HCT116 (cell line): ENCODE data around the gene LACRT. TPM values are rescaled to one million over a fixed set of nuclear protein-coding genes. Genes with fewer than 3 reads are reported as not detected.

Experiments used
- ATAC-seq: fragments of 200-7000 bp; cut with Tn5 transposase; 2 replicates; pipeline ENCODE4 v1.9.1; 2020; ENCODE audit warnings: mild to moderate bottlenecking, moderate library complexity
- BruUV-seq: library from RNA; stranded (reverse); fragments of 400-500 nt; replicated peaks from 2 replicates; lab custom pipeline; 2021; lab: Mats Ljungman, UMichigan
- CTCF ChIA-PET: fragments of 300-600 bp; sonication (Branson Sonifier 250); formaldehyde crosslinking; loops from one replicate; lab custom pipeline; 2021; ENCODE audit warnings: antibody characterized with exemption; lab: Charles Lee
- POLR2A ChIA-PET: fragments of 300-600, 350-600 bp; sonication (Branson Sonifier 250); formaldehyde crosslinking; loops from one replicate; lab custom pipeline; 2021; ENCODE audit warnings: antibody characterized with exemption; lab: Charles Lee
- RAD21 ChIA-PET, 2 experiments: fragments of 300-600 bp; sonication (Branson Sonifier 250); formaldehyde crosslinking; loops; one replicate each; lab custom pipeline; 2023; ENCODE audit warnings: low total read pairs in 2 of 2; ENCODE audit not compliant: uncharacterized antibody in 2 of 2, unreplicated experiment in 2 of 2, low non-redundant PET in 1 of 2; lab: Charles Lee
- DNase-seq: peaks from one replicate; pipeline ENCODE4 v3.0.0-alpha.2; 2010; ENCODE audit warnings: low read depth, low spot score
- H2AFZ ChIP-seq: fragments of 200-600 bp; shearing (Covaris generic), sonication (generic); 2 replicates; pipeline ENCODE4 v1.6.1; 2017; ENCODE audit warnings: low read depth, mixed run types, mixed read lengths, antibody characterized with exemption, low read length; ENCODE audit not compliant: poor library complexity, severe bottlenecking
- H3K27ac ChIP-seq: 2 replicates; pipeline ENCODE4 v1.5.1; 2012; ENCODE audit warnings: low read depth, low read length
- H3K27me3 ChIP-seq: fragments of 200-600 bp; sonication (generic); 2 replicates; pipeline ENCODE4 v1.6.1; 2016; ENCODE audit warnings: mixed run types, low read length, mixed read lengths; ENCODE audit not compliant: insufficient read depth
- H3K36me3 ChIP-seq, 2 experiments: fragments of 200-500 bp in 1 of 2; fragments of 200-600 bp in 1 of 2; sonication (Bioruptor generic) in 1 of 2; sonication (generic) in 1 of 2; 2 replicates each; pipeline versions ENCODE4 v1.5.1 to v1.6.1; 2014 to 2016; ENCODE audit warnings: low read length in 2 of 2, inconsistent platforms in 1 of 2, mixed read lengths in 1 of 2, mixed run types in 1 of 2; ENCODE audit not compliant: insufficient read depth in 2 of 2, control insufficient read depth in 1 of 2
- H3K4me1 ChIP-seq, 2 experiments: fragments of 200-600 bp in 1 of 2; sonication (generic) in 1 of 2; 2 replicates each; pipeline versions ENCODE4 v1.5.1 to v1.6.1; 2012 to 2017; ENCODE audit warnings: low read length in 2 of 2, inconsistent platforms in 1 of 2, mild to moderate bottlenecking in 1 of 2, mixed read lengths in 1 of 2, mixed run types in 1 of 2, moderate library complexity in 1 of 2; ENCODE audit not compliant: insufficient read depth in 2 of 2, control insufficient read depth in 1 of 2
- H3K4me2 ChIP-seq: fragments of 200-600 bp; sonication (generic); 2 replicates; pipeline ENCODE4 v1.6.1; 2017; ENCODE audit warnings: mixed run types, low read length, mixed read lengths
- H3K4me3 ChIP-seq, 2 experiments: fragments of 200-600 bp in 1 of 2; sonication (generic) in 1 of 2; replicated peaks in 1 of 2; 2 replicates each; pipeline ENCODE4 v1.5.1; 2011 to 2016; ENCODE audit warnings: low read length in 2 of 2, control low read depth in 1 of 2, low read depth in 1 of 2, mild to moderate bottlenecking in 1 of 2, mixed read lengths in 1 of 2, mixed run types in 1 of 2
- H3K79me2 ChIP-seq: fragments of 200-600 bp; sonication (generic); 2 replicates; pipeline ENCODE4 v1.6.1; 2017; ENCODE audit warnings: mild to moderate bottlenecking, mixed run types, low read length, moderate library complexity, mixed read lengths; ENCODE audit not compliant: insufficient read depth
- H3K9ac ChIP-seq: fragments of 200-600 bp; sonication (generic); 2 replicates; pipeline ENCODE4 v1.6.1; 2016; ENCODE audit warnings: low read length, mixed read lengths
- H3K9me2 ChIP-seq: fragments of 200-600 bp; sonication (generic), shearing (Covaris generic); 2 replicates; pipeline ENCODE4 v1.6.1; 2017; ENCODE audit warnings: mixed run types, mild to moderate bottlenecking, moderate library complexity; ENCODE audit not compliant: insufficient read depth
- H3K9me3 ChIP-seq, 2 experiments: fragments of 200-500 bp in 1 of 2; fragments of 200-600 bp in 1 of 2; sonication (Bioruptor generic) in 1 of 2; sonication (generic) in 1 of 2; 2 replicates each; pipeline ENCODE4 v1.6.1; 2014 to 2017; ENCODE audit warnings: low read length in 2 of 2, mixed read lengths in 2 of 2, inconsistent platforms in 1 of 2, low read depth in 1 of 2, mild to moderate bottlenecking in 1 of 2, mixed run types in 1 of 2, moderate library complexity in 1 of 2; ENCODE audit not compliant: control insufficient read depth in 1 of 2, insufficient read depth in 1 of 2
- H4K20me1 ChIP-seq: fragments of 200-600 bp; sonication (generic), shearing (Covaris generic); 2 replicates; pipeline ENCODE4 v1.6.1; 2017; ENCODE audit warnings: mixed run types, mild to moderate bottlenecking, moderate library complexity; ENCODE audit not compliant: insufficient read depth
- EGR1 ChIP-seq: IDR thresholded peaks from 2 replicates; pipeline ENCODE4 v1.6.1; 2012; ENCODE audit warnings: low read depth
- EZH2 ChIP-seq: fragments of 200-600 bp; sonication (generic); IDR thresholded peaks from 2 replicates; pipeline ENCODE4 v1.6.1; 2017; ENCODE audit warnings: antibody characterized with exemption, mixed run types
- EZH2phosphoT487 ChIP-seq: fragments of 200-600 bp; IDR thresholded peaks from 2 replicates; pipeline ENCODE4 v1.6.1; 2018; ENCODE audit warnings: antibody characterized with exemption, borderline replicate concordance
- FOSL1 ChIP-seq: IDR thresholded peaks from 2 replicates; pipeline ENCODE4 v1.6.1; 2012; ENCODE audit warnings: low read depth
- JUND ChIP-seq: IDR thresholded peaks from 2 replicates; pipeline ENCODE4 v1.6.1; 2012
- POLR2AphosphoS5 ChIP-seq: IDR thresholded peaks from 2 replicates; pipeline ENCODE4 v1.6.1; 2011; ENCODE audit warnings: mild to moderate bottlenecking, low read depth, low read length, moderate library complexity
- RAD21 ChIP-seq: IDR thresholded peaks from 2 replicates; pipeline ENCODE4 v1.6.1; 2012; ENCODE audit warnings: low read depth, mild to moderate bottlenecking
- SP1 ChIP-seq: IDR thresholded peaks from 2 replicates; pipeline ENCODE4 v1.6.1; 2012; ENCODE audit warnings: low read depth
- SRF ChIP-seq: IDR thresholded peaks from 2 replicates; pipeline ENCODE4 v1.6.1; 2012; ENCODE audit warnings: low read depth
- TCF7L2 ChIP-seq: IDR thresholded peaks from 2 replicates; pipeline ENCODE4 v1.7.0; 2011; ENCODE audit warnings: borderline replicate concordance, inconsistent platforms; ENCODE audit not compliant: insufficient read depth, insufficient read length; ENCODE audit errors: extremely low read depth
- YY1 ChIP-seq: IDR thresholded peaks from 2 replicates; pipeline ENCODE4 v1.6.1; 2011; ENCODE audit warnings: low read length, low read depth, moderate library complexity, mild to moderate bottlenecking; ENCODE audit not compliant: insufficient replicate concordance; ENCODE audit errors: extremely low read depth
- ZFX ChIP-seq: fragments of 450-650 bp; IDR thresholded peaks from 2 replicates; pipeline ENCODE4 v1.6.1; 2017
- ZNF274 ChIP-seq: fragments of 200-500 bp; sonication (Bioruptor generic); IDR thresholded peaks from 2 replicates; pipeline ENCODE4 v1.6.1; 2014; ENCODE audit warnings: mild to moderate bottlenecking, low read depth, low read length, inconsistent platforms
- intact Hi-C: fragments of 100-400 bp; cut with micrococcal nuclease; formaldehyde crosslinking; loops from 2 replicates; pipeline ENCODE4 v1.10.0; 2022
- total RNA-seq: library from RNA; stranded (reverse); gene quantifications from one replicate; pipeline ENCODE4 v1.2.1, GENCODE V29; 2021; ENCODE audit not compliant: unreplicated experiment
- TF ChIP-seq, protein P1 (sequence below), 3 experiments: fragments of 200-600 bp in 1 of 3; sonication (generic) in 1 of 3; IDR thresholded peaks in 2 of 3; conservative IDR thresholded peaks in 1 of 3; 2 replicates each; pipeline ENCODE4 v1.5.1; 2012 to 2017; ENCODE audit warnings: low read depth in 2 of 3, low read length in 2 of 3, antibody characterized with exemption in 1 of 3, borderline replicate concordance in 1 of 3, control low read depth in 1 of 3, mild to moderate bottlenecking in 1 of 3, mixed read lengths in 1 of 3, mixed run types in 1 of 3, moderate library complexity in 1 of 3; ENCODE audit not compliant: insufficient read depth in 1 of 3
- TF ChIP-seq, protein P2 (sequence below): IDR thresholded peaks from 2 replicates; pipeline ENCODE4 v1.6.1; 2012
- TF ChIP-seq, protein P3 (sequence below): IDR thresholded peaks from 2 replicates; pipeline ENCODE4 v1.6.1; 2012
- TF ChIP-seq, protein P4 (sequence below): IDR thresholded peaks from 2 replicates; pipeline ENCODE4 v1.6.1; 2011; ENCODE audit warnings: mild to moderate bottlenecking, low read length, moderate library complexity; ENCODE audit not compliant: insufficient replicate concordance; ENCODE audit errors: extremely low read depth

Gene LACRT
- total RNA-seq, 1 experiment from 2014 or later: not detected

DNA sequence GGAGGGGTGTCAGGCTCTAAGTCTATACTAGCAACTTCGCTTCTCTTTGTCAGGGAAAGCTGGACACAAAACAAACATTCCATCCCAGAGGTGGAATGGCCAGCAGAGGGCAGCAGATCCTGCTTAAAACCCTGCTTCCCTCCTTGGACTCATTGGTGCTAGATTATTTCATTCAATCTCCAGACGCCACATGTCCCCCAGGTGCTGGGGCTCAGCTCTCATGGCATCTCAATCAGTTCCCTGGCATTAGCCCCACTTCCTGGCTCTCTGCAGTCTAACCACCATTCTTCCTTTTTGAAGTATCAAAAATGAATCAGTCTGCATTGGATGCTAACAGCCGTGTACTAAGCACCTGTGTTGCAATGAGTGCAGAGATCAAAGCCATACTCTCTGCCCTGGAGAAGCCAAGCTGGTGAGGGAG, 38.2 kb downstream of the LACRT start:
- Histone ChIP-seq H3K27ac (no peak overlapping the region), H3K9me2 (no peaks in the 10 kb centered on the region), H4K20me1 (no peaks in the 10 kb centered on the region)
- intact Hi-C loops: loop anchor here (5.0 kb wide), 1 partner anchor 361 kb away; no protein-coding TSS in a partner anchor
- TF ChIP-seq YY1: no peak
- no peak for TF ChIP-seq JUND
- TF ChIP-seq SRF: no peak
- TF ChIP-seq RAD21: peak; percentile 69
- peak; percentile 47 for TF ChIP-seq TCF7L2
- TF ChIP-seq EZH2phosphoT487: no peak
- no peak for TF ChIP-seq SP1
- TF ChIP-seq POLR2AphosphoS5: no peak
- TF ChIP-seq, protein P1, sequence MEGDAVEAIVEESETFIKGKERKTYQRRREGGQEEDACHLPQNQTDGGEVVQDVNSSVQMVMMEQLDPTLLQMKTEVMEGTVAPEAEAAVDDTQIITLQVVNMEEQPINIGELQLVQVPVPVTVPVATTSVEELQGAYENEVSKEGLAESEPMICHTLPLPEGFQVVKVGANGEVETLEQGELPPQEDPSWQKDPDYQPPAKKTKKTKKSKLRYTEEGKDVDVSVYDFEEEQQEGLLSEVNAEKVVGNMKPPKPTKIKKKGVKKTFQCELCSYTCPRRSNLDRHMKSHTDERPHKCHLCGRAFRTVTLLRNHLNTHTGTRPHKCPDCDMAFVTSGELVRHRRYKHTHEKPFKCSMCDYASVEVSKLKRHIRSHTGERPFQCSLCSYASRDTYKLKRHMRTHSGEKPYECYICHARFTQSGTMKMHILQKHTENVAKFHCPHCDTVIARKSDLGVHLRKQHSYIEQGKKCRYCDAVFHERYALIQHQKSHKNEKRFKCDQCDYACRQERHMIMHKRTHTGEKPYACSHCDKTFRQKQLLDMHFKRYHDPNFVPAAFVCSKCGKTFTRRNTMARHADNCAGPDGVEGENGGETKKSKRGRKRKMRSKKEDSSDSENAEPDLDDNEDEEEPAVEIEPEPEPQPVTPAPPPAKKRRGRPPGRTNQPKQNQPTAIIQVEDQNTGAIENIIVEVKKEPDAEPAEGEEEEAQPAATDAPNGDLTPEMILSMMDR (IDR thresholded peaks at IDR 0.05 in 2 of 3, conservative IDR thresholded peaks at IDR 0.05 in 1 of 3; ENCODE audit: borderline replicate concordance in 1 of 3, insufficient read depth in 1 of 3, low read depth in 2 of 3, low read length in 2 of 3): peak; percentile 69 to 91 (median 90)
- TF ChIP-seq FOSL1: no peak
- no peak for TF ChIP-seq ZNF274
- TF ChIP-seq ZFX: no peak
- no peak for TF ChIP-seq EGR1
- TF ChIP-seq, protein P2, sequence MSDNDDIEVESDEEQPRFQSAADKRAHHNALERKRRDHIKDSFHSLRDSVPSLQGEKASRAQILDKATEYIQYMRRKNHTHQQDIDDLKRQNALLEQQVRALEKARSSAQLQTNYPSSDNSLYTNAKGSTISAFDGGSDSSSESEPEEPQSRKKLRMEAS: no peak
- TF ChIP-seq, protein P3, sequence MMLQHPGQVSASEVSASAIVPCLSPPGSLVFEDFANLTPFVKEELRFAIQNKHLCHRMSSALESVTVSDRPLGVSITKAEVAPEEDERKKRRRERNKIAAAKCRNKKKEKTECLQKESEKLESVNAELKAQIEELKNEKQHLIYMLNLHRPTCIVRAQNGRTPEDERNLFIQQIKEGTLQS: no peak
- TF ChIP-seq EZH2: no peak
- TF ChIP-seq, protein P4, sequence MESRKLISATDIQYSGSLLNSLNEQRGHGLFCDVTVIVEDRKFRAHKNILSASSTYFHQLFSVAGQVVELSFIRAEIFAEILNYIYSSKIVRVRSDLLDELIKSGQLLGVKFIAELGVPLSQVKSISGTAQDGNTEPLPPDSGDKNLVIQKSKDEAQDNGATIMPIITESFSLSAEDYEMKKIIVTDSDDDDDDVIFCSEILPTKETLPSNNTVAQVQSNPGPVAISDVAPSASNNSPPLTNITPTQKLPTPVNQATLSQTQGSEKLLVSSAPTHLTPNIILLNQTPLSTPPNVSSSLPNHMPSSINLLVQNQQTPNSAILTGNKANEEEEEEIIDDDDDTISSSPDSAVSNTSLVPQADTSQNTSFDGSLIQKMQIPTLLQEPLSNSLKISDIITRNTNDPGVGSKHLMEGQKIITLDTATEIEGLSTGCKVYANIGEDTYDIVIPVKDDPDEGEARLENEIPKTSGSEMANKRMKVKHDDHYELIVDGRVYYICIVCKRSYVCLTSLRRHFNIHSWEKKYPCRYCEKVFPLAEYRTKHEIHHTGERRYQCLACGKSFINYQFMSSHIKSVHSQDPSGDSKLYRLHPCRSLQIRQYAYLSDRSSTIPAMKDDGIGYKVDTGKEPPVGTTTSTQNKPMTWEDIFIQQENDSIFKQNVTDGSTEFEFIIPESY: no peak
- TF ChIP-seq, all 23 proteins: peak for 3
- Histone ChIP-seq H3K79me2 (no peaks in the 10 kb centered on the region), H3K4me3 (no peak overlapping the region), H3K9ac (no peak overlapping the region), H3K4me1 (no peaks in the 10 kb centered on the region), H3K9me3 (no peaks in the 10 kb centered on the region), H3K27me3 (no peaks in the 10 kb centered on the region; the same call in 1 of the 2 replicates), H3K4me2 (peak overlapping the region; percentile 32), H3K36me3 (no peaks in the 10 kb centered on the region), H2AFZ (peak overlapping the region; percentile 65)
- RAD21 ChIA-PET: interaction anchor here in 1 of 2 experiments (1.4 kb wide), 1 partner anchor 62 kb away, joined by 3 read pairs; no protein-coding TSS in a partner anchor
- no TSS peak for BruUV-seq
- CTCF ChIA-PET: interaction anchor here (0.8 to 1.9 kb wide), 16 partner anchors 9 to 476 kb away, joined by 3 to 18 read pairs (median 4); no protein-coding TSS in a partner anchor
- peak; percentile 95 for ATAC-seq
- POLR2A ChIA-PET: no interaction called here
- peak; percentile 57 for DNase-seq
